Stimulated activated CD8-positive, alpha-beta memory T cell treated with anti-CD3 and anti-CD28 coated beads, Interleukin-7, amount 100 ng/mL, for 48 hours (primary cell): ENCODE results near the gene DCLK2.
A peak's percentile ranks its signal among the peaks of the same experiment; 100 is the strongest.

Experiments used
- DNase-seq, 2 donors: peaks; one replicate each; pipeline ENCODE4 v3.0.0-alpha.2; 2020; ENCODE audit warnings: low read depth in 1 of 2; ENCODE audit errors: extremely low read depth in 1 of 2

Gene DCLK2

DNA sequence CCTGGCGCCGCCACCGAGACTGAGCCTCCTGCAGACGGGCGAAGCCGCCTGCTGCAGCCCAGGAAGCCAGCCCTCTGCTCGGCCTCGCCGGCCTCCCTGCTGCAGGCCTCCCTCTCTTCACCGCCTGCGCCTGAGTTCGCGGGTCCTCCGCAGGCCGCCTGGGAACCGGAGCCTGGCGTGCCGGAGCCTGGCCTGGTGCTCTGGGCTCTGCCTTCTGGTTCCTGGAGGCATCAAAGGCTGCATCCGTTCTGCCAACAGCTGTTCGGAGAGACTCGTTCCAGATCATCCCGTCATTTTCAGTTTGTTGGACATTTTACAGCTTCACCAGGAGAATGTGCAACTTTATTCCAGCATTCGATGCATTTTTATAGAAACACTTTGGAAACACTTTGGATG is 178.0 kb downstream of the DCLK2 start:
- no peak for DNase-seq

DNA sequence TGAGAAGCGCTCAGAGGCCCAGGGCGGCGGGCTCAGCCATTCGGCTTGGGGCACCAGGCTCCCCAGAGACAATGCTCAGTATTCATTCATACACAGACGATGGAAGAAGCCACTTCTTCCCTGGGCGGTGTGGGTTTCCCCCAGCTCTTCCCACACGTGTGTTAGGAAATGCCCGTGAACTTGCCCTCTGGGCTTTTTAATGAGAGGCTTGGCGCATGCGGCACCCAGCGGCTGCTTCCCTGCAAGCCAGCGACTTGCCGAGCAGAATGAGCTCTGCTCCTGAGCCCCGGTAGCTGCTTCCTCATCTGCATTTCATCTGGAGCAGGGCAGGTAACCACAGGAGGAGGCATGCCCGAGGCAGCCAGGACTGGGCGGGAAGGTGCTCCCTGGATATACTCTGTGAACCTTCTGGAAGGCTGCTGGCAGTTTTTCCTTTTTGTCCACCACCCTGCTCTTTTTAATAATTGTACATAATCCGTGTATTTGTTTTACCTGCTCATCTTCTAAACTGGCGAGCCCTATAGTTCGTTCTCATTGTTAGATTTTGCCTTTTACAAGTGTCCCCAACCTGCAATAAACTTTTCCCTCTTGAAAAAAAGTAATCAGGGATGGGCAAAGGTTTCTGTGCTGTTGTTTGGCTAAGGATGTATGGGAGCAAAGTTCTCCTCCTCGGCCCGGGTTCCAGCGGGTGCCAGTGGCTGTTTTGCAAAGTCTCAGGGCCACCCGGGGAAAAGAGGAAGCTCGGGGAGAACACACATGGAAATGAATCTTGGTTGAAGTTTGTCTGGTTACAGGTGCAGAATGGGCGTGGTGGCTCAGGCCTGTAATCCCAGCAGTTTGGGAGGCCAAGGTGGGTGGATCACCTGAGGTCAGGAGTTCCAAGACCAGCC is 178.8 kb downstream of the DCLK2 start:
- DNase-seq: no peak

DNA sequence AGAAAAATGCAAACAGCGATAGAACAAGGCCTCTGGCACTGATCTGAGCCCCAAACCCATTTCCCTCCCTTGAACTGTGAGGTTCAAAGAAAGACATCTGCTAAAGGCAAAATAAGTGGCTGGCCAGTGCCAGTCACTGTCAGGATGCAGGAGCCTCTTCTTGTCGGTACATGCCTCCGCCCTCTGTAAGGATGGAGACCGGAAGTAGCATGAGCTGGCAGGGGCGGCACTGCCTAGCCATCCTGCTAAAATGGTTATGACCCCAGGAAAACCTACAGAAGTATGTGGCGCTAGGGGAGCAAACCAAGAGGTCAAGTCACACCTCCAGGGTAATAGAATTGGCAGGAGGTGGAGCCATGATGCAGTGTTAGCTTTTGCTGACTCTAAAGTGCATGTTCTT is 180.3 kb downstream of the DCLK2 start:
- DNase-seq: no peak

DNA sequence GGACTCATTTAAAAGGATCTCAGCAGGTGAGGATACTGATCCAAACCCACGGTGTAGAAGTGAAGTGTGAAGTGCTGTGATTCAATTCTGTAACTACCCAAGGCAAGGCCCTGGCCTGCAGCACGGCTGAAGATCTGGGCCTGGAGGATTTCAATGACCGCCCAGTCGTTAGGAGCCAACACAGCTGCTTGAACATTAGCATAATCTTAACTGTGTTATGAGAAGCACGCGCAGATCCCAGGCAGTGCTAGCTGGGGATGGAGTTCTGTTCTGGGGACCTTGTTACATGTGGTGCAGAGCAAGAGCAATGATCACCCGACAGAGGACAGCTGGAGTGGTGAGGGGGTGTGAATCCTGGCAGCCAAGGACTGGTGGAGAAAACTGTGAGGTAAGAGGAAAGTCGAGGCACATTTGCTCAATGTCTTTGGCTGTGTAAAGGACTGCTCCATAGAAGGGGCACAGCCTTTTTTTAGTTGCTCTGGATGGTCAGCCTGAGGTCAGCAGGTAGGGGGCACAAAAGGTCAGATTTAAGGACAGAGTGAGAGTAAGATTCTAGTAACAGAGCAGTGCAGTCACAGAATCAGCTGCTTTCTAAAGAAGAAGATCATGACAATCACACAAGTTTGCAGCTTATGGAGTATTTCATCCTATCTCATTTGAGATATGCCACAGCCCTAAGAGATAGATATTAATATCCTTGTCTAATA is 181.8 kb downstream of the DCLK2 start:
- no peak for DNase-seq

DNA sequence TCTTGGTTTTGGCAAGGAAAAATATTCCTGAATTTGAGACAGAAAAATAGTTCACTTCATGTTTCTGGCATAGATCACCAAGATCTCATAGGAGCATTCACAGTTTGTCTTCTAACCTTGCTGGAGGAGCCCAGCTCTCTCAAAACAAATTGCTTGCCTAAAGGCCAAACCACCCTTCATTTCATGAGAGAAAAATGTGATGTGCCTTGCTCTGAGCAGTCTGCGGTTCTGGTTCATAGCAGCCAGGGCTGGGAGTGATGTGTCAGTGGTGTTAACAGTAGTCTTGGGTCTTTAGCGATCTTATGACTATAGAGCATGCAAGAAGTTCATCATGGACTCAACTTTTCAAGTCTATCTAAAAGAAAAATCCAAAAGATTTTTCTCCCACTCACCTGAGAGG is 183.3 kb downstream of the DCLK2 start:
- DNase-seq: no peak

DNA sequence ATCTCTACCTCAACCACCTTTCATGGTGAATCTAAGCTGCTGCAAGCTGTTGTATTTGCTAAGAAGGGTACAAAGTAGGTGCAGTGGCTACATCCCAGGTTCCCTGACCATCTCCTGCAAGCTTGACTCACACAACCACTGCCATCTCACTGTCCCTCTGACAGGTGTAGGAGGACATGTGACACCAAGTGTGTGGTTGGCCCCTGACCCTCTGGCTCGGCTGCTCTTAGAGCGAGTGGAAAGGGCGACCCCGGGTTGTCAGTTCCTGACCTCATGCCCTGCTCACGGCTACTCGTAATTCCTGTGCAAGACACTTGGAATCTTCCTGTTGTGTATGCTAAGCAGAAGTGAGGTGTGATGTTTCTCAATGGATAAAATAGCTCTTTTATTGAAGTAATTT is 184.4 kb downstream of the DCLK2 start:
- DNase-seq: no peak

DNA sequence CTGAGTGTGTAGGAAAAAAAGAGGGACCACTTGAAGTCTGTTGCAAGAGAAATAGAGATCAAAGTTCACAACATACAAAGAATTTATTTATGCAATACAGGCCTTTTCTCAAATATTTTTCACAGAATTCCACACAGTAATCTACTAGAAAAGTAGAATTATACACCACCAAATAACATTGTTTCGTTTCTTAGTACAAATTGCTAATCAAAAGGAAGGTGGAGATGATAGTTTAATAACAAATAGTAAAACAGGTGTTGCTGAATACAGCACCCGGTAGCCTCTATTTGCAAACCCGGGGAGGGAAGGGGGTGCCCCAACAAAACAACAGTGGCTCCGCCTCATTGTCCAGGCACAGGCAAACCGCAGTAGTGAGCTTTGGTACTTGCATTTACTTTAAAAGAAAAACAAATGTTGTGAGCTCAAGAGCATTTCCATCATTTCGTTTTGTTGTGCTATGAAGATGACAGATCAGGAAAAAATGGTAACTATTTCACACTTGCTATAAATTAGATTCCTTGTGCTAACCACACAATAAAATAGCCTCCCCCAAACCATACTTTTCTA is 186.4 kb downstream of the DCLK2 start:
- DNase-seq: no peak

DNA sequence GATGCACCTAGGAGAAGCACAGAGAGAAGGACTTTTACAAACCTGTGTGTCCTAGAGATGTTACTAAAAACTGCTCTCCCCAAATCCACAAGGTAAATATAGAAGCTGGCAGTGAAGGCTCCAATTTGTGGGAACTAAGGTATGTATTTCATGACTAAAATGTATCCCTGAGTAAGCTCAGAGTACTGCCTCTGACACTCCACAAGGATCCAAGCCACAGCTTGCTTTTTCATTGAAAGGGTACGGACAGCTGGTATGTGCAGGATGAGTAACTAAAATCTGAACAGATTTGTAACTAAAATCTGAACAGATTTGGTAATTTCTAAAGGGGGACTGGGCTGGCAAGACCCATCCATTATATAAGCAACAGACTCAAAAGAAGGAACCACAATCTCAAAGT is 187.6 kb downstream of the DCLK2 start:
- DNase-seq: no peak

DNA sequence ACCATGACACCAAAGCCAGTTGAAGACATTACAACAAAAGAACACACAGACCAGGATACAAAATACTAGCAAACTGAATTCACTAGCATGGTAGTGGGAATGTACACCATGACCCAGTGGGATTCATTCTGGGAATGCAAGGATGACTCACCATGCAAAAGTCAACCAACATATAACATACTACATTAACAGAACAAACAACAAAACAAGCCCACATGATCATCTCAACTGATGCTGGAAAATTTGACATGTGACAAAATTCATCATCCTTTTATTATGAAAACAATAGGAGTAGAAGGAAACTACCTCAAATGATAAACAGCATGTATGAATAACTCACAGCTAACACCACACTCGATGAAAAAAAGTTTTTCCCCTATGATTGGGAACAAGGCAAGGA is 190.2 kb downstream of the DCLK2 start:
- DNase-seq: no peak

DNA sequence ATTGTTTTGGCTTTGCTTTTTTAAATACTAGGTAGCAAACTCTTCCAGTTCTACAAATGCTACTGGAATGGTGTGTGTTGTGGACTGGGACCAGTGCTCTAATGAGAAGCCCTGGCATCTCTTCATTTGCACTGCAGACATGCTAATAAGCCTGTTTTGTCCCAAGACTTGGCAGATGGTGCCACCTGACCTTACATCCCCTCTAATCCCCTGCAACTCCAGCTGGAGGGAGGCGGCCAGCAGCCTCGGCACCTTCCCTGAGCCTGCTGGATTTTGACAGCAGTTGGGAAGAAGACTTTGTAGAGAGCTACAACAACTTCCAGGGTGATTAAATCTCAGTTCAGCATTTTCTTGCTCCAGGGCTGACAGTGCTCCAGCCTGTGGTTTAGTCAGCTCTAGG is 200.0 kb downstream of the DCLK2 start:
- DNase-seq: no peak

DNA sequence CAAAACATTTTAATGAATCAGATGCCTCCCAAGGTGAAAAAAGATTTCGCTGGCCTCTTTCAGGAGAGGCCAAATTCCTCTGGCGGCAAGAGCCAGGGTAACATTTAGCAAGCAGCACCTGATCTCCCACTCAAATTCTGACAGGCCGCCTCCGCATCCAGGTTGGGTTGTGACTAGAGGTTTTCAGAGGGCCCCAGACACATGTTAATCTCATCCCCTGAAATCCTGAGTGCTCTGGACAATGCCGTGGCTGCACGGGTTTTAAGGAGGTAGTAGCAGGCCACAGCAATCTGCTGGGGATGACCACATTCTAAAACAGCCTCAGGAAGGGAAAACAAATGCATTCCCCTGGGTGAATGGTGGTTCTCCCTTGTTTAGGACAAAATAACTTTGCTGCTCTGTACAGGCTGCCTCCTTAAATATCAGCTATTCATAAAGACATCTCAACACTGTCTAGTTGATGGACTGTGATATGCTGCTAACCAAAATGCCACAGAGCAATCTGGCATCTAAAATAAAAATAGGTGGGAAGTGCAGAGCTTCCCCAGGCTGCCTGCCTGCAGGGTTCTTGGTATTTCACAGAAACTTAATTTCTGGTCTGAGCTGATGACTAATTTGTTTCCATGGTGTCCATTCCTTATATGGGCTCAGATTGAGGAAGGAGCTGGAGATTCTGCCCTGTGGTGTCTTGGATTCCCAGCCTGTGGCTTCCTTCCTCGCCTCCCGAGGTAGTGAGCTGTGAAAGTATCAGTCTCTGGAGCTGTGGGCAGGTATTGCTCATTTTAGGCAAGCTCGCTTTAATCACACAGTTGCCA is 202.0 kb downstream of the DCLK2 start:
- DNase-seq: no peak

DNA sequence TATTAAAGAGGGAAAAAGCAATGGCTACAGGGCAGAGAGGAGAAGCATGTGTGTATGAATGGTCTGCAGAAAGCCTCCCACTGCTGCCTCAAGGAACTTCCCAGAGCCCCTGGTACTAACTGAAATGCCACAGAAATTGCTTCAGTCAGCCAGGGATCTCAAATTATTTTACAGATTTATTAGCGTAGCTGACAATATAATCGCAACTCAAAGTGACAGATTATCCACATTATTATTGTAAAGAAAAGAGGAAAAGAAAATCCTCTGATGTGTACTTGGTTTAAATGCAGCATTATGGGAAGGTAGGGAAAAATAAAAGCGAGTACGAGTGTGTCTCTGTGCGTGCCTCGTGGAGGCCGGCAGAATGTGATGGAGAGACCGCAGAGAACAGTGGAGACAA is 202.7 kb downstream of the DCLK2 start:
- no peak for DNase-seq

DNA sequence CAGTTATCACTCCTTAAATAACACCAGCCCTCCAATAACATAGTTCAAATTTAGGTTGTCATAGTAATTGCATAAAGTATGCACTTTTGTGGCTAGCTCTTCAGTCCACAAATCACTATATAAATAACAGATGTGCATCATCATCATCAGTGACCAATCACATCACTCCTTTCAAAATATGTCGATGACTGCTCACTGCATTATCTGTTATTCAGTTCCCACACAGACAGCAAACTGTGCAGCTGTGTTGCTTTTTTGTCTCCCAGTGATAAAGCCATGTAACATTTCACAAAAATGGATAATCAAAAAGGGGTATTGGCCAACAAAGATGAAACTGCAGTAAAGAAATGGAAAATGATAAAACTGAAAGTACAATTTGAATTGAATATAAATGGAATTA is 205.4 kb downstream of the DCLK2 start:
- no peak for DNase-seq

DNA sequence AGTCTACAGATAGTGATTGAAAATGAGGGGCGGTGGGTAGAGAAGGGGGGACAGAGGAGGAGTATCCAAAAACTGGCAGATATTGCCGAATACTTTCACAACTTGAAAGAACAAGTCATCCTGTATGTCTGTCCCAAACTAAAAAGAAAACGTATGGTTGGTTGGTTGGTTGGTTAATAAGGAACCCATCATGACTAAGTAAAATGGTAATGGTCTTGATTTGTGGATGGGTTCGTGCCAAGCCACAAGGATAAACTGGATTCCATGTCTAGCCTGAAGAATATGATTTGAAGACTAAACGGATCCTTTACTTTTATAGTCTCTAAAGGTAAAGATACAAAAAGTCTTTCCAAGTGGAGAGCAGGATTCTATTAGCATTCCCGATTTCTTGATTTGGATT is 208.4 kb downstream of the DCLK2 start:
- DNase-seq: no peak

DNA sequence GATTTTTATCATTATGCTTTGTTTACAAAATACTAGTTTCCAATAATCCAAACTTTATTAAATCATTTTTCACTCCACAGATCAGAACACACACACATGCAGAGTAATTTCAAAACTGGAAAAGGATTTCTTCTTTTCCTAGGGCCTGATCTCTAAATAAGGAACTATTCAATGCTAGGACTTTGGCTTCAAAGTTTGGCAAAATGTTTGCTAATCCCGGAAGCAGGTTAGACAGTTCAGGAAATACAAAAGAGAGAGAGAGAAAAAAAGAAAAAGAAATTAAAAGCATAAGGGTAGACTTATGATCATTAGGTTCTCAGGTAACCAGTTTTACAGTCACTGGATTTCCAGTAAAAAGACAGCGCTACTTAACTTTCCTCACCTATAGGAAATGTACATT is 211.0 kb downstream of the DCLK2 start:
- DNase-seq: no peak

DNA sequence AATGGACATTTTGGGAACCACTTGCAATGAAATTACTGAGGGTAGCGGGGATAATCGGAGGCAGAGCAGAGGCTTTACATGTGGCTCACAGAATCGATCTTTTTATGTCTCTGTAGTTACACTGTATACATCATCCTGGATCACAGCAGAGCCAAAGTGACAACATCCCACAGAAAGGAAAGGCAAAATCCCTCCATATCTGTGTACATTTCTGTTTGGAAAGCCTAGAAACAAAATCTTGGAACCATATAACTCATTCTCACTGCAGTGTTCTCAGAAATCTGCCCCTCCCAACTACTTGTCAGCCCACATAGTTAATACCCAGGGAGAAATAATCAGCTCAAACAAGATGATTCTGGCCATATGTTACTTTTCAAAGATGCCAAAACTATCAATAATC is 211.6 kb downstream of the DCLK2 start:
- no peak for DNase-seq

DNA sequence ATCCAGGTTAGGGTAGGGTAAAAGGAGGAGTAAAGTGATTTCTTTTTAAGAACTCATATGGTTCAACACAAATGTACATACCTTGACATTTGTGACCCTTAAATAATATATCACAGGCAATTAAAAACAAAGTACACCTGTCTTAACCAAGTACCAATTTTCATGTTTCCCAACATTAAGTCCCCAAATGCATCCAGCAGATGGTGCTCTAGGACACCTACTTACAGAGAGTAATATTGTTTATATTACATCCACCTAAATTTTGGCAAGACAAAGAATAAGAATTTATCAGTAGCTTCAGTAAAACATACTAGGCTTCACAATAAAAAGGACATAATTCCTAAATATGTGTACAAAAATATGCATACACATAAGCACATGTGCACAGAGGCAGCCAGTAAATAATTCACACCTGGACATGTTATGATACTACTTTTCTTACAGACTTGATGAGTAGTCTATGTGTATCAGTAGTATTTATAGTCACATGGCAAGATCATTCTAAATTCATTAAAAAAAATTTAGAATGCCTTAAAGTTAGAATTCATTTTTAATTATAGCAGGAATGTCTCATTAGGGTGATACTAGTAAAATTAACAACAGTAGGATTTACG is 219.7 kb downstream of the DCLK2 start:
- DNase-seq: peak in 1 of 2 donors; percentile 29

DNA sequence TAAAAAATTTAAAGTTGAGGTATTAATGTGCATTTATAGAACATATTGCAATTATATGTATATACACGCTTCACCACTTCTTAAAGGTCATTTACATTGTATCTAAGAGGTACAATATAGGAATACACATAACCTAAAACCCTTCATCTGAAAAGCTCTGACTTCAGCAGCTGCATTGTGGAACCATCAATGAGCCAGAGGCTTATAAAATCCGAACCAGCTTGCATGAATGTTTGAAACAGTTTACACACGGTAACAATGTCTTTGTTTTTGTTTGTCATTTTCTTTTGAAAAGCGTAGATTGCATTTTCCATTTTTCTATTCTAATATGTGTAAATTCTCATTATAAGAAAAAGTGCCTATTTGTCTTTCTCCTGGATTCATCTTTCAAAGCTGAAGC is 221.6 kb downstream of the DCLK2 start:
- DNase-seq: no peak

DNA sequence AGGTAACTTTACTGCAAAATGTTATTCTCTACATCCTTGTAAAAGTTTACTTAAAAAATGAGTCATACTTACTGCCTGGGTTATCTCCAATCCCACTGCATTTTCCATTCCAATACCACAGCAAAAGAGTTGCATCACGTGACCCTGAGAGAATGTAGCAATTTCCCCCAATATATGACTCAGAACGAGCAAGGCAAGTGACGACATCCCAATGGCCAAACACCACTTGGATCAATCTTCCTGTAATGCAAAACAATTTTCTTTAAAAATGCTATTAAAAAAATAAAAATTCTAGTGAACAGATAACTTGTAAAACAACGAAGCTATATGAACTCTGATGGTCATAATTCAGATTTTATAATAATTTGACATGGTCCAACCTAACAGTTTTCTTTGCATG is 224.3 kb downstream of the DCLK2 start:
- DNase-seq: peak in 1 of 2 donors; percentile 10

DNA sequence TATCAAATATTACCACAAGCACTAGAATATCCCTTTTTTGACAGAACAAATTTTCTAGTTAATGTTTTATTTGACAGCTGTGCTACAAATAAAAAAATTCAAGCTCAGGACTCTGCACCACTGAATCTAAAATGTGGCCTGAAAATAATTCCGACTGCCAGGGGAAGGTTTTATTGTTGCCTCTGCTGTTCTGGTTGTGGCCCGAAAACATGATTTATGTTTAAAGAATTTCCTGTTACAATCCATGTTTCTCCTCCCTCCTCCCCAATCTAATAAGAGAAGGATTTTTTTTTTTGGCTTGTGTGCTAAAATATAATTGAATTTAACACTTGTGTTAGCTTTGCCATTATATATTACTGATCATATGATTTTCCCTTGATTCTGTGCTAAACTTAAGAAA is 227.8 kb downstream of the DCLK2 start:
- DNase-seq: no peak

DNA sequence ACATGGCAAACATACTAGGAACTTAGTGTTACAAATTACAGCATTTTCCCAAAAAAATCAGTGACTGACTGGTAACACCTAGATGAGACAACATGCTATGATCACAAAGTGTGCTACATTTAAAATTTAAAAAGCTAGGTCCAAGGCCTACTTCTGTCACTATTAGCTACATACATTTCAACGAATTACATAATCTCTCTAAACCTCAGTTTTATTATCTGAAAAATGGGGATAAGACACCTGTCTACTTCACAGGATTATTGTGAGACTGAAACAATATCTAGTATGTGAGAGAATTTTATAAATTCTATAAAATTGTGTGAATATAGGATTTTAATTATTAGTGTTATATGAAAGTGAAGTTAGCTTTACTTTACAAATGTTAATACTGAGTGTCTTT is 228.5 kb downstream of the DCLK2 start:
- no peak for DNase-seq
